Activated CD4-positive, CD25-positive, alpha-beta regulatory T cell treated with anti-CD3 and anti-CD28 coated beads, Interleukin-2, amount 50 U/mL, for 72 hours (primary cell): ENCODE measurements around the gene ADAMTS19.

Experiments used
- DNase-seq: peaks from one replicate; pipeline ENCODE4 v3.0.0; 2021

ADAMTS19 gene

DNA sequence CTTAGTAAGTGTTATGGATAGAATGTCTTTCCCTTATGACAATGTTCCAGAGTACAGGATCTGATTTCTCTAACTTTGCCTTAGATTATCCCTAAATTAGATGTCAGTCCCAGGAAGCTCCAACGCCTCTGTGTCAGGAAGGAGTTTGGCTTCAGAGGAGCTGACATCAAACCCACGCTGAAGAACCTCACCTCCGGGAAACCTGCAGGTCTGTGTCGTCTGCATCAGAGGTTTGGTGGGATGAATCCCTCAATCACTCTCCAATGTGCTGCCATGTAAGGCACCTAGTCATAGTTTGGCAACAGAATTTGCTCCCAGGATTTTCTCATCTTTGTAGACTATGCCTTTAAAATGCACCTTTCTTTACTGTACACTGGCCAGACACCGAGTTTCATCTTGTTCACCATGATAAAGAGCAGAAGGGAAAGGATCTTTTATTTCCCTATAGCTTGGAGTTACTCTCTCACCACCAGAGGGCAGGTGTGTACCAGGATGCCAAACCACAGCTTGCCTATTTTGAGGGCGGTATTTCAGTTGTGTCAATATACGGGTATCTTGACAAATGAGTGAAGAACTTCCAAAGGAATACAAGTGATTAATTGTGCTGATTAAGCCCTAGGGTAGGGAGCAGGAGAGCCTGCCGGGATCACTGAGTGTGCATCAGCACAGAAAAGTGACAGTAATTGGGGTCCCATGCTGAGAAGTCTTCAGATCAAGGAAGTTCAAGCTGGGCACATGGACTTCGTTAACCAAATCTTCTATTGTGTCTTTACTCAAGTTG lies 311.1 kb downstream of the ADAMTS19 start:
- no peak for DNase-seq

GRCh38 chr5:129773376-129773775 lies 313.3 kb downstream of the ADAMTS19 start:
- no peak for DNase-seq

DNA sequence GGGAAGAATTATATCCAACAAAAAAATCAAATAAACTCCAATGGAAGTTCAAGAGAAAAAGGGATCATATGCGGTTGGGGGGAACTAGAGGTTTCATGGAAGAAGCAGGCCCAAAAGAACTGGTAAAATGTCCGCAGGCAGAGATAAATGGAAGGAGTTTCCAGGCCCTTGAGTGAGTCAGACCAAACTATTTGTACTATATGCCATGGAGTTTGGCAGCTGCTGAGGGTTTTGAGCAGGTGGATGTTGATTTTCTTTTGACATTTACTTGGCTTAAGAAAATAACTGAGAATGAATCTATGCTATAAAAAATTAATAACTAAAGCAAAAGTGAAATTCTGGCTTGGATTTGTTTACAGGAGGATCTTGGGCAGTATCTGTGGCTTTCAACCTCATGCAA lies 321.5 kb downstream of the ADAMTS19 start:
- DNase-seq: no peak
